GM13977 (cell line): ENCODE results near the gene KRT82.
"Not testable (repeated sequence)": the region's sequence is repeated elsewhere in the genome, so short reads cannot be mapped to it uniquely, and the experiment has no call there.

Source experiments
- DNase-seq: peaks from one replicate; pipeline ENCODE4 v3.0.0; 2012; ENCODE audit warnings: low spot score
- CTCF ChIP-seq: IDR thresholded peaks from 2 replicates; pipeline ENCODE4 v1.5.1; 2012; ENCODE audit warnings: mild to moderate bottlenecking, control low read depth; ENCODE audit not compliant: insufficient read depth; ENCODE audit errors: extremely low read depth, missing control alignments
- in situ Hi-C: fragments of 300-500 bp; cut with MboI; formaldehyde crosslinking; loops from one replicate; pipeline ENCODE4 v1.12.0; 2022; ENCODE audit warnings: low sequenced_read_pairs, low pct_unique_long_range_greater_than_20kb, mixed read lengths, inconsistent platforms; ENCODE audit not compliant: unreplicated experiment

Gene KRT82

GRCh38 chr12:52411815-52412214 is 5.7 kb upstream of the KRT82 start:
- in situ Hi-C loops, result no loop called here
- no peak for TF ChIP-seq CTCF
- no peak for DNase-seq

GRCh38 chr12:52410589-52411248 is 4.6 kb upstream of the KRT82 start:
- DNase-seq, in situ Hi-C loops: not testable (repeated sequence)

GRCh38 chr12:52407918-52408317 is 1.8 kb upstream of the KRT82 start:
- in situ Hi-C loops, result no loop called here
- DNase-seq, result no peak
- no peak for TF ChIP-seq CTCF

GRCh38 chr12:52404951-52405350 is 1.2 kb downstream of the KRT82 start:
- in situ Hi-C loops, result no loop called here
- no peak for TF ChIP-seq CTCF

GRCh38 chr12:52403561-52403960 is 2.6 kb downstream of the KRT82 start:
- in situ Hi-C loops, result no loop called here
- no peak for DNase-seq
- TF ChIP-seq CTCF, result no peak

More at GRCh38 chr12:52404951-52405350, 1.2 kb downstream of the KRT82 start:
- no peak for DNase-seq

- DNase-seq, result no peak
- in situ Hi-C loops, result no loop called here
- no peak for TF ChIP-seq CTCF
Observed at GRCh38 chr12:52402873-52403540, 3.1 kb downstream of the KRT82 start.

GRCh38 chr12:52402377-52402776 is 3.8 kb downstream of the KRT82 start:
- TF ChIP-seq CTCF, result no peak
- in situ Hi-C loops, result no loop called here
- no peak for DNase-seq
